ENCODE data around the gene TXNRD1. TPM values are rescaled to one million over a fixed set of nuclear protein-coding genes. Genes with fewer than 3 reads are reported as not detected.
"Not testable (repeated sequence)": the region's sequence is repeated elsewhere in the genome, so short reads cannot be mapped to it uniquely, and the experiment has no call there.

TXNRD1 gene
- total RNA-seq, 4 donors from 2014 or later, result 243 to 594 (median 299) TPM

GRCh38 chr12:104257913-104258472 lies 42.4 kb downstream of the TXNRD1 start:
- Histone ChIP-seq H3K27ac (replicated peaks in 1 of 4) (no peak overlapping the region), H3K4me3 (no peak overlapping the region), H3K27me3 (no peaks in the 10 kb centered on the region), H3K36me3 (no peaks in the 10 kb centered on the region), H3K4me1 (no peaks in the 10 kb centered on the region), H3K9me3 (no peaks in the 10 kb centered on the region)
- intact Hi-C loops (cut with DNase I), result no loop called here
- no peak for DNase-seq (ENCODE audit: extremely low spot score)
- TF ChIP-seq POLR2A (IDR thresholded peaks at IDR 0.05; ENCODE audit: low read depth) (no peak), CTCF (IDR thresholded peaks at IDR 0.05) (no peak), POLR2AphosphoS5 (IDR thresholded peaks at IDR 0.05) (no peak), EP300 (IDR thresholded peaks at IDR 0.05) (no peak)

- TF ChIP-seq CTCF (IDR thresholded peaks at IDR 0.05) (no peak), EP300 (IDR thresholded peaks at IDR 0.05) (no peak), POLR2A (IDR thresholded peaks at IDR 0.05; ENCODE audit: low read depth) (no peak), POLR2AphosphoS5 (IDR thresholded peaks at IDR 0.05) (no peak)
- 93% methylated on average over 2 of the region's 2 CpGs for WGBS
- DNase-seq (ENCODE audit: extremely low spot score), result no peak
- H3K4me1 ChIP-seq, result no peaks in the 10 kb centered on the region
- no peaks in the 10 kb centered on the region for H3K36me3 ChIP-seq
- no peak overlapping the region for H3K27ac ChIP-seq (replicated peaks in 1 of 4)
- H3K4me3 ChIP-seq, result no peak overlapping the region
- H3K27me3 ChIP-seq, result no peaks in the 10 kb centered on the region
- H3K9me3 ChIP-seq, result no peaks in the 10 kb centered on the region
- intact Hi-C loops (cut with DNase I), result no loop called here
Measured at GRCh38 chr12:104258476-104259067, 43.0 kb downstream of the TXNRD1 start.

GRCh38 chr12:104263026-104263425 lies 47.4 kb downstream of the TXNRD1 start:
- Histone ChIP-seq H3K27ac (replicated peaks in 1 of 4) (no peak overlapping the region), H3K4me1 (no peaks in the 10 kb centered on the region), H3K4me3 (no peak overlapping the region), H3K9me3 (no peaks in the 10 kb centered on the region), H3K36me3 (no peaks in the 10 kb centered on the region), H3K27me3 (no peaks in the 10 kb centered on the region)
- DNase-seq (ENCODE audit: extremely low spot score), result no peak
- 77% methylated on average over 4 of the region's 4 CpGs for WGBS
- intact Hi-C loops (cut with DNase I), result no loop called here
- TF ChIP-seq POLR2A (IDR thresholded peaks at IDR 0.05; ENCODE audit: low read depth), result no peak
- no peak for TF ChIP-seq POLR2AphosphoS5 (IDR thresholded peaks at IDR 0.05)
- no peak for TF ChIP-seq CTCF (IDR thresholded peaks at IDR 0.05)
- TF ChIP-seq EP300 (IDR thresholded peaks at IDR 0.05), result no peak

- Histone ChIP-seq H3K36me3 (no peaks in the 10 kb centered on the region), H3K9me3 (no peaks in the 10 kb centered on the region), H3K27me3 (no peaks in the 10 kb centered on the region), H3K4me3 (no peak overlapping the region), H3K4me1 (no peaks in the 10 kb centered on the region), H3K27ac (replicated peaks in 1 of 4) (no peak overlapping the region)
- WGBS, result 65% methylated on average over 1 of the region's 1 CpG
- DNase-seq (ENCODE audit: extremely low spot score), result no peak
- TF ChIP-seq EP300 (IDR thresholded peaks at IDR 0.05), result no peak
- no peak for TF ChIP-seq CTCF (IDR thresholded peaks at IDR 0.05)
- no peak for TF ChIP-seq POLR2A (IDR thresholded peaks at IDR 0.05; ENCODE audit: low read depth)
- TF ChIP-seq POLR2AphosphoS5 (IDR thresholded peaks at IDR 0.05), result no peak
- intact Hi-C loops (cut with DNase I), result no loop called here
Measured at GRCh38 chr12:104263580-104264358, 48.2 kb downstream of the TXNRD1 start.

- DNase-seq (ENCODE audit: extremely low spot score); H3K9me3 ChIP-seq; H3K4me1 ChIP-seq; H3K27ac ChIP-seq (replicated peaks in 1 of 4); intact Hi-C loops (cut with DNase I); H3K4me3 ChIP-seq; H3K27me3 ChIP-seq; H3K36me3 ChIP-seq: not testable (repeated sequence)
- 93% methylated on average over 24 of the region's 24 CpGs for WGBS
Measured at GRCh38 chr12:104265436-104265835, 49.9 kb downstream of the TXNRD1 start.

All from esophagus muscularis mucosa (tissue), 4 donors.